K562 (cell line): Measurements from ENCODE around the gene CXCR5. TPM values are rescaled to one million over a fixed set of nuclear protein-coding genes. Genes with fewer than 3 reads are reported as not detected.
A peak's percentile ranks its signal among the peaks of the same experiment; 100 is the strongest.

Experiments used
- ADNP ChIP-seq: fragments of 200-800 bp; sonication (Bioruptor generic); IDR thresholded peaks from 2 replicates; pipeline ENCODE4 v1.6.1; 2016; ENCODE audit warnings: missing genetic modification characterization, missing compliant biosample characterization
- ATF3 ChIP-seq, 2 experiments: fragments of 450-650 bp in 1 of 2; sonication (generic) in 1 of 2; formaldehyde crosslinking in 1 of 2; IDR thresholded peaks in 1 of 2; conservative IDR thresholded peaks in 1 of 2; 2 replicates each; pipeline versions ENCODE4 v1.6.1 to v1.8.1; 2016 to 2023; ENCODE audit warnings: mild to moderate bottlenecking in 2 of 2, moderate library complexity in 2 of 2, inconsistent platforms in 1 of 2, missing genetic modification reagents in 1 of 2
- BDP1 ChIP-seq: IDR thresholded peaks from 3 replicates; pipeline ENCODE4 v1.6.1; 2011; ENCODE audit not compliant: insufficient read length, insufficient read depth
- DDX20 ChIP-seq: fragments of 450-650 bp; IDR thresholded peaks from 2 replicates; pipeline ENCODE4 v1.6.1; 2016; ENCODE audit warnings: missing genetic modification characterization, low read depth, mild to moderate bottlenecking, missing compliant biosample characterization, moderate library complexity
- EHMT2 ChIP-seq: fragments of 450-650 bp; IDR thresholded peaks from 2 replicates; pipeline ENCODE4 v1.6.1; 2018; ENCODE audit warnings: antibody characterized with exemption
- FOXM1 ChIP-seq, 2 experiments: fragments of 450-650 bp in 1 of 2; sonication (generic) in 1 of 2; formaldehyde crosslinking in 1 of 2; IDR thresholded peaks; 2 replicates each; pipeline versions ENCODE4 v1.6.1 to v1.9.0; 2017 to 2022; ENCODE audit warnings: low read depth in 2 of 2, mild to moderate bottlenecking in 2 of 2, missing genetic modification reagents in 1 of 2, moderate library complexity in 1 of 2
- GATA2 ChIP-seq: sonication (generic); formaldehyde crosslinking; IDR thresholded peaks from 2 replicates; pipeline ENCODE4 v1.4.0; 2020; ENCODE audit warnings: mild to moderate bottlenecking, missing genetic modification reagents
- HDAC6 ChIP-seq: IDR thresholded peaks from 2 replicates; pipeline ENCODE4 v1.6.1; 2012; ENCODE audit warnings: low read depth, mild to moderate bottlenecking, control low read depth, inconsistent platforms, low read length, moderate library complexity
- MAFG ChIP-seq: fragments of 450-650 bp; conservative IDR thresholded peaks from 2 replicates; pipeline ENCODE4 v1.6.1; 2016; ENCODE audit warnings: missing genetic modification characterization, missing compliant biosample characterization
- NFRKB ChIP-seq: fragments of 450-650 bp; IDR thresholded peaks from 2 replicates; pipeline ENCODE4 v1.6.1; 2016; ENCODE audit warnings: low read depth
- OTX1 ChIP-seq: fragments of 450-650 bp; formaldehyde crosslinking; IDR thresholded peaks from 2 replicates; pipeline ENCODE4 v1.4.0; 2022; ENCODE audit warnings: mild to moderate bottlenecking
- POLR3G ChIP-seq: IDR thresholded peaks from 2 replicates; pipeline ENCODE4 v1.6.1; 2011; ENCODE audit not compliant: insufficient read length, insufficient replicate concordance; ENCODE audit errors: extremely low read depth
- PYGO2 ChIP-seq: fragments of 450-650 bp; IDR thresholded peaks from 2 replicates; pipeline ENCODE4 v1.6.1; 2016; ENCODE audit warnings: mild to moderate bottlenecking, missing genetic modification characterization, moderate library complexity, missing compliant biosample characterization
- RAD21 ChIP-seq, 2 experiments: fragments of 250-450 bp in 1 of 2; fragments of 450-650 bp in 1 of 2; sonication (Bioruptor Pico) in 1 of 2; formaldehyde crosslinking in 1 of 2; IDR thresholded peaks in 1 of 2; conservative IDR thresholded peaks in 1 of 2; 2 replicates each; pipeline versions ENCODE4 v1.4.0 to v1.8.0; 2020 to 2022; ENCODE audit warnings: mild to moderate bottlenecking in 2 of 2, moderate library complexity in 1 of 2
- SETDB1 ChIP-seq: IDR thresholded peaks from one replicate; pipeline ENCODE4 v1.6.1; 2012; ENCODE audit warnings: low read length, control low read depth, inconsistent platforms
- SUPT5H ChIP-seq: fragments of 450-650 bp; IDR thresholded peaks from 2 replicates; pipeline ENCODE4 v1.6.1; 2016
- TFE3 ChIP-seq: fragments of 450-650 bp; formaldehyde crosslinking; IDR thresholded peaks from 2 replicates; pipeline ENCODE4 v1.4.0; 2020; ENCODE audit warnings: mild to moderate bottlenecking, mixed read lengths
- ZBTB2 ChIP-seq: fragments of 450-650 bp; IDR thresholded peaks from 2 replicates; pipeline ENCODE4 v1.6.1; 2016; ENCODE audit warnings: antibody characterized with exemption
- ZBTB49 ChIP-seq: sonication (generic); formaldehyde crosslinking; IDR thresholded peaks from 2 replicates; pipeline ENCODE4 v1.8.0; 2022; ENCODE audit warnings: missing genetic modification reagents, mild to moderate bottlenecking, borderline replicate concordance
- ZNF12 ChIP-seq: sonication (generic); formaldehyde crosslinking; IDR thresholded peaks from 2 replicates; pipeline ENCODE4 v1.4.0; 2020; ENCODE audit warnings: mild to moderate bottlenecking, missing genetic modification reagents
- ZNF3 ChIP-seq: fragments of 250-450 bp; sonication (Bioruptor Pico); IDR thresholded peaks from 2 replicates; pipeline ENCODE4 v1.5.0; 2021; ENCODE audit warnings: mild to moderate bottlenecking, moderate library complexity
- ZNF589 ChIP-seq: fragments of 200-800 bp; sonication (Bioruptor generic); IDR thresholded peaks from 2 replicates; pipeline ENCODE4 v1.6.1; 2016; ENCODE audit warnings: low read depth, missing genetic modification characterization, missing compliant biosample characterization
- polyA plus RNA-seq, 8 experiments: library from polyadenylated mRNA; depleted of rRNA in 4 of 8; stranded (reverse) in 5 of 8; unstranded in 3 of 8; fragments of >200 nt; fragmentation: Nextera tagmentation in 2 of 8; fragmentation: Illumina TruSeq in 1 of 8; extraction: Ambion mirVana in 2 of 8; extraction: Trizol in 1 of 8; gene quantifications; 2 replicates each; pipeline versions ENCODE4 v1.2.1 to v1.2.3, GENCODE V29; 2011 to 2014; ENCODE audit warnings: inconsistent platforms in 1 of 8, missing spikeins in 1 of 8
- total RNA-seq, 7 experiments: library from RNA; depleted of rRNA in 6 of 7; stranded (reverse); fragments of >200 nt in 6 of 7; fragmentation: Illumina TruSeq in 2 of 7; extraction: Trizol in 2 of 7; gene quantifications; 2 replicates each; pipeline versions ENCODE4 v1.2.1 to v1.2.3, GENCODE V29; 2011 to 2021; ENCODE audit warnings: low replicate concordance in 1 of 7

Gene CXCR5
- total and polyA plus RNA-seq, 9 of the 15 experiments (the other 6 are each of a cell fraction or from before 2014, with no cell fraction given), result 0.03 to 0.06 TPM; not detected in 7

GRCh38 chr11:118911880-118912741, 28.4 kb downstream of the CXCR5 start (continued):
- TF ChIP-seq DDX20 (tag) (no peak), RAD21 (CRISPR knock-in tag; conservative IDR thresholded peaks at IDR 0.05 in 1 of 2, IDR thresholded peaks at IDR 0.05 in 1 of 2) (no peak), SETDB1 (no peak), MAFG (tag) (peak; percentile 87), PYGO2 (no peak), HDAC6 (no peak), ZBTB2 (peak; percentile 43; the same call in 1 of the 2 replicates), ZBTB49 (CRISPR knock-in tag) (no peak), POLR3G (no peak), ZNF3 (CRISPR knock-in tag) (no peak), FOXM1 (IDR thresholded peaks at IDR 0.05; ENCODE audit: low read depth) (no peak), FOXM1 (CRISPR knock-in tag; IDR thresholded peaks at IDR 0.05; ENCODE audit: low read depth) (no peak), SUPT5H (no peak), ADNP (tag) (no peak), GATA2 (CRISPR knock-in tag) (no peak), BDP1 (no peak), TFE3 (CRISPR knock-in tag) (no peak), ZNF12 (CRISPR knock-in tag) (no peak), NFRKB (peak; percentile 81), ZNF589 (no peak), EHMT2 (no peak), ATF3 (IDR thresholded peaks at IDR 0.05) (peak; percentile 95), ATF3 (CRISPR knock-in tag; conservative IDR thresholded peaks at IDR 0.05) (no peak), OTX1 (no peak)
